Small intestine (tissue), 7 donors: ENCODE measurements around the gene ZNF330. TPM values are rescaled to one million over a fixed set of nuclear protein-coding genes. Genes with fewer than 3 reads are reported as not detected.

Experiments
- DNase-seq, 2 donors: peaks; one replicate each; pipeline versions ENCODE4 v3.0.0 to v3.0.0-alpha.2; 2013
- FAIRE-seq: peaks from 2 replicates; lab custom pipeline; 2012; peaks lifted over from hg19 to GRCh38; lab: Jason Lieb, UNC
- H3K27ac ChIP-seq, 3 donors: one replicate each; pipeline ENCODE4 v1.5.1; 2013; ENCODE audit warnings: low read length in 2 of 3, mild to moderate bottlenecking in 2 of 3, control low read depth in 1 of 3, inconsistent platforms in 1 of 3, low read depth in 1 of 3, moderate library complexity in 1 of 3
- H3K27me3 ChIP-seq, 3 donors: one replicate each; pipeline ENCODE4 v1.6.1; 2013; ENCODE audit warnings: low read length in 3 of 3, inconsistent platforms in 1 of 3; ENCODE audit not compliant: control insufficient read depth in 3 of 3, insufficient read depth in 3 of 3
- H3K36me3 ChIP-seq, 3 donors: one replicate each; pipeline ENCODE4 v1.6.1; 2013; ENCODE audit warnings: low read length in 3 of 3, inconsistent platforms in 1 of 3, low read depth in 1 of 3, mild to moderate bottlenecking in 1 of 3, moderate library complexity in 1 of 3; ENCODE audit not compliant: control insufficient read depth in 3 of 3, insufficient read depth in 2 of 3
- H3K4me1 ChIP-seq, 3 donors: one replicate each; pipeline ENCODE4 v1.6.1; 2013; ENCODE audit warnings: low read length in 2 of 3, inconsistent platforms in 1 of 3, low read depth in 1 of 3, mild to moderate bottlenecking in 1 of 3, moderate library complexity in 1 of 3; ENCODE audit not compliant: control insufficient read depth in 3 of 3, insufficient read depth in 2 of 3
- H3K4me3 ChIP-seq, 3 donors: one replicate each; pipeline ENCODE4 v1.5.1; 2013; ENCODE audit warnings: low read length in 3 of 3, control low read depth in 1 of 3, inconsistent platforms in 1 of 3, low read depth in 1 of 3, mild to moderate bottlenecking in 1 of 3, moderate library complexity in 1 of 3
- H3K9me3 ChIP-seq, 2 donors: one replicate each; pipeline ENCODE4 v1.6.1; 2013; ENCODE audit warnings: low read depth in 1 of 2, low read length in 1 of 2; ENCODE audit not compliant: control insufficient read depth in 2 of 2, insufficient read depth in 1 of 2
- WGBS, 3 donors: extraction: QIAGEN DNeasy Blood & Tissue Kit; methylation state at CpG; one replicate each; pipeline ENCODE4 v1.1.7; 2013; 5-methylcytosine and 5-hydroxymethylcytosine counted together
- polyA plus RNA-seq, 4 donors: library from polyadenylated mRNA; stranded (reverse) in 3 of 4; unstranded in 1 of 4; fragments of 200-250 nt in 3 of 4; fragments of 120-200 nt in 1 of 4; gene quantifications; one replicate each; pipeline versions ENCODE4 v1.2.1 to v1.2.3, GENCODE V29; 2013
- donor health status: healthy with polysubstance abuse.
- donor health status: control.
- donor health status: control.
- donor health status: Bipolar disorder and iron deficiency.
- donor health status: healthy.

ZNF330 gene
- polyA plus RNA-seq, 4 donors, result 17.9 to 46.7 (median 23.9) TPM

DNA sequence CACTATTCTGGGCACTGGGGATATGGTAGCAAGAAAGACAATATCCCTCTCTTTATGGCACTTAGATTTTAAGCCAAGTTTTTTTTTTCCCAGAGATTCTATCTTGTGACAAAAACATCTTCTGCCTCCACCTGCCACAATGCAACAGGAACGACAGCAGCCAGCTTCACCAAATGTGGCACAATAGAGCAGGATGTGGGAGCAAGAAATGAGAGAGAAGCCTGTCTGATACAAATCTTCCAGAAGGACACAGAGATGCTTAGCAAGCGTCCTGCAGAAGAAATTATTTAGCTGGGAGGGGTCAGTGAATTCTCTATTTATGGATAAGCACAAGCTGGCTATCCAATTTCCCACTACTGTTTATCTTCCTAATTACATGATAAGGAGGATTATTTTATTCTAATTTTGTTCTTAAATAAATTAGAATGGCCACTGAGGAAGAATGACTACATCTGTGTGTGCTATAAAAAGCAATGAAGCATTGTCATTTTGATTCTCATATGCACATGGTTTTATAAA lies 27.1 kb upstream of the ZNF330 start:
- H3K27ac ChIP-seq, result no peak overlapping the region
- H3K4me3 ChIP-seq, result no peak overlapping the region
- H3K27me3 ChIP-seq, result no peaks in the 10 kb centered on the region
- FAIRE-seq, result no peak
- no peaks in the 10 kb centered on the region for H3K36me3 ChIP-seq
- DNase-seq, result no peak
- no peaks in the 10 kb centered on the region for H3K4me1 ChIP-seq
- H3K9me3 ChIP-seq, result no peaks in the 10 kb centered on the region
- 41 to 51% (median 42%) methylated on average over 2 of the region's 2 CpGs for WGBS, 3 donors

DNA sequence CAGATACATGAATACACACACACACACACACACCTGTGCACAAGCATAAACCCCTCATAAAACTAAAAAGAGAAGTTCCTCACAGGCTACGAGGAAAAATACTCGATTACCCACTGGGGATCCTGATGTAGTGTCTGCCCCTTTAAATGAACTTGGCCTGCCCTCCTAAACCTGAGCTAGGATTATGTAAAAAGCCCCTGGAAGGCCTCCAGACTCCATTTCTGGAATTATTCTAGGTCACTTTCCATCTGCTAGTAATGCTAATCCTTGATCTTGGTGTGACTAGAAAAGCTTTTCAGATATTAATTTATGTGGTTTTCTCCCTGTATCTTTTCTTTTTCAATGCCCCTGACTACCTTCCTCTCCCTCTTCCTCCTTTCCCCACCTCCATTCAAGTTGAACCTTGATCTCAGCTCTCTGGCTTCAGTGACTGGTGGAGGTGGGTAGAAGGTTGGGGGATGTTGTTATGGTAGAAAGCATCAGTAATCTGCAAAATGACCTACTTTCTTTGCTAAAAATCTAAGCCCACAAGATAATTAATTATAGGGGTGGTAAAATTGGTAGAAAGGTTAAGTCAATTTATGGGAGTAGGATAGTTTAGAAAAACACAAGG lies 25.5 kb upstream of the ZNF330 start:
- no peak for FAIRE-seq

DNA sequence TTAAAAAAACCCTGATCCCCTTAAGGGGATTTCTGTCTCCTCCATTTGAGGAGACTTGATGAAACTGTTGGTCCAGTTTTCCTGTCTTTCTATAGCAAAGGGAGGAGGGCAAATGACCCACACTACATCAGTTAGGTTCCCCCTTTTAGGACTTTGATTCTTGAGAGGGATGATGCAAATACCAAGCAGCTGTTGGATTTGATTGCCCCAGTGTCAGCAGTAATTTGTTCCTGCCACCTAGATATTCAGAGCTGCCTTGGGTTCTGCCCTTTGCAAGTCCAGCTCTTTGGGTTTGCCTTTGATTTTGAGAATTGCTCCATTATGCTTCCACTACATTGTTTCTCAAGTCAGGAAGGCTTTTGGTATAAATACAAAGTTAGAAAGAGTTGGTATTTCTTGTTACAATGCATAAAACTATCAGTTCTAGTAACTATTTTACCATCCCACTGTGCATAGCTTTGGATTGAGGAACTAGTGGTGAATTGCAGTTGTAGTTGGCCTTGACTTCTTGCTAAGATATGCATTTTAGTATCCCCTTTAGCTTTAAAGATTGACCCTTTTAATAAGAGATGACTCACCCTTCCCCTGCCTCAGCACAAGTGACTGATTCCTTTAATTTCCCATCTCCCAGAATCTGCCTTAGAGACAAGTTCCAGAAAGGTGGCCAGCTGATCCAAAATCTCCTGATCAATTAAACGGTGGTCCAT lies 24.3 kb upstream of the ZNF330 start:
- no peaks in the 10 kb centered on the region for H3K27me3 ChIP-seq
- no peak for DNase-seq
- H3K27ac ChIP-seq, result no peak overlapping the region
- no peak overlapping the region for H3K4me3 ChIP-seq
- H3K36me3 ChIP-seq, result no peaks in the 10 kb centered on the region
- H3K4me1 ChIP-seq, result no peaks in the 10 kb centered on the region
- no peaks in the 10 kb centered on the region for H3K9me3 ChIP-seq
- WGBS, 3 donors, result 74 to 80% (median 79%) methylated on average over 1 of the region's 1 CpG
- no peak for FAIRE-seq

More for the DNA sequence above, 25.5 kb upstream of the ZNF330 start:
- no peak for DNase-seq
- H3K27ac ChIP-seq, result no peak overlapping the region
- H3K9me3 ChIP-seq, result no peaks in the 10 kb centered on the region
- WGBS, 3 donors, result 84 to 88% (median 88%) methylated on average over 2 of the region's 2 CpGs
- H3K4me3 ChIP-seq, result no peak overlapping the region
- no peaks in the 10 kb centered on the region for H3K36me3 ChIP-seq
- no peaks in the 10 kb centered on the region for H3K27me3 ChIP-seq
- H3K4me1 ChIP-seq, result no peaks in the 10 kb centered on the region

DNA sequence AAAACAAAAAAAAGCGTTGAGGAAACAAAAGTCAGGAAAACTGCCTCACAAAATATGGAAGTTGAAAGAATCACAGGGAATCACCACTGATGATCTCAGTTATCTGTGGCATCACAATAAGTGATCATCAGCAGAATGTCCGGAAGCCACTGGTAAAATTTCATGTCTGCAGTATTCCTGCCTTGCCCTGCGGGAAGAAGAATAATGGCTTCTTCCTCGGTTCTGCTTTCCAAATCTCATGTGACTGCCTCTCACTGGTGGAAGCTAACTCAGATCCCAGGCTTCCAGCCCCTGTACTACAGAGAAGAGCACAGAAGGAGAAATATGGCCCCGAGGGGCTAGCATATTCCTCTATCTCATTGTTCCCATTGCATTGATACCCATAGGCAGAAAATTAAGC lies 12.7 kb upstream of the ZNF330 start:
- DNase-seq (no peak), FAIRE-seq (no peak)
- WGBS, 3 donors, result 74 to 83% (median 75%) methylated on average over 5 of the region's 5 CpGs
- H3K4me1 ChIP-seq, result no peaks in the 10 kb centered on the region
- H3K4me3 ChIP-seq, result no peak overlapping the region
- peaks cover 0 to 6% (median 0%) of the 10 kb centered on the region in 3 donors for H3K27me3 ChIP-seq
- H3K36me3 ChIP-seq, result no peaks in the 10 kb centered on the region
- no peak overlapping the region for H3K27ac ChIP-seq
- no peaks in the 10 kb centered on the region for H3K9me3 ChIP-seq

DNA sequence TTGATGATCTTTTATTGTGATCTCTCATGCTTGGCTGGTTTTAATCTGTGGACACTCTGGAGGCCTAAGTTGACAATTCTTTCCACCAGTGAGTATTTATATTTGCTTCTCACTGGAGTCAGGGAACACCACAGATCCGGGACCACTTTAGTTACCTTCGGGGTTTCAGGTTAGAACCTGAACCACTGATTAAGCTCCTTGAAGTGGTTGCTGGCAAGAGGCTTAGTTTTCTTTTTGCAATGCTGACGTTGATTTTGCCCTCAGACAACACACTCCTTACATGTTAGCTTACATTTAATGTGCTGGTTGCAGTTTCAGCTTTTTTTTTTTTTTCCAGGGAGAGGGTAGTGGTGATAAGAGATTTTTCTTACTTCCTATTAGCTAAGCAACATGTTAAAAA lies 10.5 kb upstream of the ZNF330 start:
- no peak overlapping the region for H3K4me3 ChIP-seq
- H3K36me3 ChIP-seq, result no peaks in the 10 kb centered on the region
- no peak overlapping the region for H3K27ac ChIP-seq
- no peak for DNase-seq
- H3K4me1 ChIP-seq, result no peaks in the 10 kb centered on the region
- H3K9me3 ChIP-seq, result no peaks in the 10 kb centered on the region
- 52 to 63% (median 56%) methylated on average over 3 of the region's 3 CpGs for WGBS, 3 donors
- peaks cover 0 to 6% (median 0%) of the 10 kb centered on the region in 3 donors for H3K27me3 ChIP-seq
- FAIRE-seq, result no peak

DNA sequence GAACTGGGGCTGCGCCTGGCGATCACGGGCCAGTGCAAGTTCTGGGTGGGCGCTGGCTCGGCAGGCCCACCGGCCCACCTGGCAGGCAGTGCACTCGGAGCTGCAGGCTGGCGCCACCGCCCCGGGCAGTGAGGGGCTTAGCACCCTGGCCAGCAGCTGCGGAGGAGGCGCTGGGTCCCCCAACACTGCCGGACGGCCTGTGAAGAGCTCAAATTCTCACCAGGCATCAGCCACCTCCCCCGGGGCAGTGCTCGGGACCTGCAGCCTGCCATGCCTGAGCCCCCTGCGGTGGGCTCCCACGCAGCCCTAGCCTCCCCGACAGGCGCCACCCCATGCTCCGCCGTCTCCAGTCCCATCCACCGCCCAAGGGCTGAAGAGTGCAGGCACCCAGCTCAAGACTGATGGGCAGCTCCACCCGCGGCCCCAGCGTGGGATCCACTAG lies 7.1 kb upstream of the ZNF330 start:
- Histone ChIP-seq H3K4me3 (no peak overlapping the region), H3K27ac (no peak overlapping the region), H3K4me1 (no peaks in the 10 kb centered on the region), H3K9me3 (no peaks in the 10 kb centered on the region), H3K27me3 (no peaks in the 10 kb centered on the region), H3K36me3 (no peaks in the 10 kb centered on the region)
- 86 to 90% (median 87%) methylated on average over 22 to 26 of the region's 26 CpGs for WGBS, 3 donors
- DNase-seq (no peak), FAIRE-seq (no peak)

DNA sequence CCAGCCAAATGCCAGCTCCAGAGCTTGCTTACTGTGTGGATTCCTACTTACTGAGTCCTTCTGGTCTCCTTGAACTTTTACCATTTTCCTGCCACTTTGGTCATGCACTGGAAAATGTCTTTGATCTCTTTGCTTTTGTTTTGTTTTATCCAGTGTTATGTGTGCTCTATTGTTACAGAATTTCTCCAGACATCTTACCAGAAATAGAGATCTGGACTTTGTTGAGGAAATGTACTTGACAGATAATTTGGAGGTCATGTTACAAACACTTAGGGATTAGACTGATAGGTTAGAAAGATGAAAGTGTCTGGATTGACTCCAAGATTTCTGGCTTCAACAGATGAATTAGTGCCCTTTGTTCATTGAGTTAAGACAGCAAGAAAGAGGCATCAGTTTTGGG lies 5.7 kb upstream of the ZNF330 start:
- no peaks in the 10 kb centered on the region for H3K9me3 ChIP-seq
- H3K36me3 ChIP-seq, result no peaks in the 10 kb centered on the region
- H3K4me3 ChIP-seq, result no peak overlapping the region
- H3K4me1 ChIP-seq, result no peaks in the 10 kb centered on the region
- no peak for FAIRE-seq
- no peaks in the 10 kb centered on the region for H3K27me3 ChIP-seq
- no peak for DNase-seq
- H3K27ac ChIP-seq, result no peak overlapping the region

DNA sequence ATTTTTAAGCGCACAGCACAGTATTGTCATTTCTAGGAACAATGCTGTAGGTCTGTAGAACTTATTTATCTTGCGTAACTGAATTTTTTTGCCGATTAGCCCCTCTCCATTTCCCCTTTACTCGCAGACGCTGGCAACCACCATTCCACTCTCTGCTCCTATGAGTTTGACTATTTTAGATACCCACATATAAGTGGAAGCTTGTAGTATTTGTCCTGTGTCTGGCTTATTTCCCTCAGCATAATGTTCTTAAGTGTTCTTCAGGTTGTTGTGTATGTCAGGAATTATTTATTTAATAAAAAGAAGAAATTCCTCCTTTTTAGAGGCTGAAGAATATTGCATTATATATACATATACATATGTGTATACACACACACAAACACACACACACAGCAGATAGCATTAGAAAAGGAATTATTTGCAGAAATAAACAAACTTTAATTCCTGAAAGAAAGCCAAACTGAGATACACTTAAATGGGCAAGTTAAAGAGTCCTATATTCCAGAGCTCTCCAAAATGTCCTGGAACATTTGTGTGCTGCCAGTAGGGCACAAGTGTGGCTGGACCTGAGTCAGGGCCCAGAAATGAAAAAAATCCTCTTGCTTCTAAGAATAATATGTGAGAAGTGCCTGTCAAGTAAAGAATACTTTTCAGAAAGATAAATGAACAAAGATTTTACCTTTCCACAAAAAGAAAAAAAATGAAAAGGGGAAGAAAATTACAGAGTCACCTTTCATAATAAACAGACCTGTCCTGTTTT lies 4.5 kb upstream of the ZNF330 start:
- Histone ChIP-seq H3K4me1 (no peaks in the 10 kb centered on the region), H3K36me3 (no peaks in the 10 kb centered on the region), H3K27ac (no peak overlapping the region), H3K4me3 (no peak overlapping the region), H3K9me3 (no peaks in the 10 kb centered on the region), H3K27me3 (no peaks in the 10 kb centered on the region)
- no peak for DNase-seq
- FAIRE-seq, result no peak
- WGBS, 3 donors, result 73 to 86% (median 79%) methylated on average over 5 of the region's 5 CpGs
